Neural progenitor cell (in vitro differentiated cells): Measurements from ENCODE around the gene GALNT8. TPM values are rescaled to one million over a fixed set of nuclear protein-coding genes. Genes with fewer than 3 reads are reported as not detected.
"Not testable (repeated sequence)": the region's sequence is repeated elsewhere in the genome, so short reads cannot be mapped to it uniquely, and the experiment has no call there.

Experiments
- DNase-seq: peaks from one replicate; pipeline ENCODE4 v3.0.0-alpha.2; 2016; ENCODE audit warnings: low spot score
- H2AFZ ChIP-seq: fragments of 200-600 bp; sonication (generic); replicated peaks from 2 replicates; pipeline ENCODE4 v1.6.1; 2016; ENCODE audit warnings: antibody characterized with exemption
- H3F3A ChIP-seq: fragments of 200-600 bp; sonication (generic); 2 replicates; pipeline ENCODE4 v1.6.1; 2016; ENCODE audit warnings: antibody characterized with exemption, low read depth
- H3K27ac ChIP-seq: fragments of 200-600 bp; sonication (generic); 2 replicates; pipeline ENCODE4 v1.5.1; 2016; ENCODE audit warnings: mild to moderate bottlenecking
- H3K27me3 ChIP-seq: fragments of 200-600 bp; sonication (generic); 2 replicates; pipeline ENCODE4 v1.6.1; 2016; ENCODE audit warnings: mild to moderate bottlenecking, moderate library complexity
- H3K36me3 ChIP-seq: fragments of 200-600 bp; sonication (generic); 2 replicates; pipeline ENCODE4 v1.5.1; 2016
- H3K4me1 ChIP-seq: fragments of 200-600 bp; sonication (generic); 2 replicates; pipeline ENCODE4 v1.6.1; 2016; ENCODE audit warnings: mixed run types
- H3K4me2 ChIP-seq: fragments of 200-600 bp; sonication (generic); 2 replicates; pipeline ENCODE4 v1.6.1; 2016
- H3K4me3 ChIP-seq: fragments of 200-600 bp; sonication (generic); 2 replicates; pipeline ENCODE4 v1.5.1; 2016
- H3K79me2 ChIP-seq: fragments of 200-600 bp; sonication (generic); 2 replicates; pipeline ENCODE4 v1.6.1; 2016; ENCODE audit warnings: low read depth
- H3K9ac ChIP-seq: fragments of 200-600 bp; sonication (generic); 2 replicates; pipeline ENCODE4 v1.6.1; 2016
- H3K9me3 ChIP-seq: fragments of 200-600 bp; sonication (generic); 2 replicates; pipeline ENCODE4 v1.5.1; 2016; ENCODE audit warnings: low read depth
- H4K20me1 ChIP-seq: fragments of 200-600 bp; sonication (generic); 2 replicates; pipeline ENCODE4 v1.6.1; 2016; ENCODE audit warnings: low read depth
- H3K27ac Mint-ChIP-seq: 3 replicates; pipeline ENCODE4 v1.8.0; 2021; ENCODE audit warnings: mixed read lengths
- H3K27me3 Mint-ChIP-seq: 2 replicates; pipeline ENCODE4 v1.8.0; 2022; ENCODE audit warnings: low read depth, mild to moderate bottlenecking, inconsistent platforms, moderate library complexity, mixed read lengths; ENCODE audit not compliant: insufficient read depth
- H3K36me3 Mint-ChIP-seq: 3 replicates; pipeline ENCODE4 v1.8.0; 2021; ENCODE audit warnings: mixed read lengths
- H3K4me1 Mint-ChIP-seq: 3 replicates; pipeline ENCODE4 v1.8.0; 2021; ENCODE audit warnings: mixed read lengths
- H3K4me3 Mint-ChIP-seq: 3 replicates; pipeline ENCODE4 v1.8.0; 2021; ENCODE audit warnings: mild to moderate bottlenecking, moderate library complexity, mixed read lengths
- H3K9me3 Mint-ChIP-seq: 3 replicates; pipeline ENCODE4 v1.8.0; 2020; ENCODE audit warnings: mixed read lengths
- CTCF ChIP-seq: fragments of 200-600 bp; sonication (generic); IDR thresholded peaks from 2 replicates; pipeline ENCODE4 v1.5.1; 2017; ENCODE audit warnings: antibody characterized with exemption, mild to moderate bottlenecking
- EZH2 ChIP-seq: fragments of 200-600 bp; sonication (generic); IDR thresholded peaks from 2 replicates; pipeline ENCODE4 v1.6.1; 2017; ENCODE audit warnings: antibody characterized with exemption, mild to moderate bottlenecking, moderate library complexity
- EZH2phosphoT487 ChIP-seq: fragments of 200-600 bp; sonication (generic); IDR thresholded peaks from 2 replicates; pipeline ENCODE4 v1.6.1; 2017; ENCODE audit warnings: antibody characterized with exemption
- total RNA-seq: library from RNA; depleted of rRNA; stranded (reverse); fragments of >200 nt; gene quantifications from 2 replicates; pipeline ENCODE4 v1.2.3, GENCODE V29; 2015; ENCODE audit warnings: low replicate concordance

The GALNT8 gene
- total RNA-seq, 1 donor from 2014 or later: 2.6 TPM

GRCh38 chr12:4720637-4720995, 416 bp downstream of the GALNT8 start:
- peak overlapping the region; percentile 31 for H3K4me2 ChIP-seq
- H3K27me3 ChIP-seq: no peaks in the 10 kb centered on the region
- H3K9me3 Mint-ChIP-seq: peaks cover 2% of the 10 kb centered on the region
- no peak for DNase-seq
- no peak overlapping the region for H3K4me3 Mint-ChIP-seq
- H3K79me2 ChIP-seq: no peaks in the 10 kb centered on the region
- TF ChIP-seq EZH2: no peak
- TF ChIP-seq CTCF: no peak
- TF ChIP-seq EZH2phosphoT487: no peak
- peaks cover 3% of the 10 kb centered on the region for H3K27me3 Mint-ChIP-seq
- no peaks in the 10 kb centered on the region for H4K20me1 ChIP-seq
- no peaks in the 10 kb centered on the region for H3K36me3 ChIP-seq
- peaks cover 17% of the 10 kb centered on the region for H3K4me1 Mint-ChIP-seq
- H3K9me3 ChIP-seq: no peaks in the 10 kb centered on the region
- H3K9ac ChIP-seq: no peak overlapping the region
- peaks cover 6% of the 10 kb centered on the region for H3F3A ChIP-seq
- H2AFZ ChIP-seq: no peak overlapping the region
- peaks cover 9% of the 10 kb centered on the region for H3K36me3 Mint-ChIP-seq
- no peak overlapping the region for H3K27ac Mint-ChIP-seq
- no peak overlapping the region for H3K27ac ChIP-seq
- H3K4me3 ChIP-seq: no peak overlapping the region
- H3K4me1 ChIP-seq: peaks cover 23% of the 10 kb centered on the region

- not testable (repeated sequence) for H2AFZ ChIP-seq, H3K27ac ChIP-seq, H3K9ac ChIP-seq, H3K4me3 Mint-ChIP-seq, H3F3A ChIP-seq, H3K9me3 Mint-ChIP-seq, H3K4me3 ChIP-seq, DNase-seq, H4K20me1 ChIP-seq, H3K36me3 ChIP-seq, H3K9me3 ChIP-seq, H3K27me3 ChIP-seq, H3K27me3 Mint-ChIP-seq, H3K27ac Mint-ChIP-seq, H3K36me3 Mint-ChIP-seq, H3K79me2 ChIP-seq
- Histone ChIP-seq H3K4me1 (peaks cover 23% of the 10 kb centered on the region), H3K4me2 (peak overlapping the region; percentile 27)
- H3K4me1 Mint-ChIP-seq: peaks cover 17% of the 10 kb centered on the region
These were observed 1.4 kb downstream of the GALNT8 start for GRCh38 chr12:4721587-4721986.

- no peaks in the 10 kb centered on the region for H3K36me3 ChIP-seq
- peaks cover 23% of the 10 kb centered on the region for H3K4me1 ChIP-seq
- H3K27ac ChIP-seq: no peak overlapping the region
- Mint-ChIP-seq H3K4me1 (peaks cover 17% of the 10 kb centered on the region), H3K27me3 (peaks cover 3% of the 10 kb centered on the region), H3K36me3 (peaks cover 11% of the 10 kb centered on the region), H3K4me3 (no peak overlapping the region), H3K27ac (no peak overlapping the region), H3K9me3 (peaks cover 2% of the 10 kb centered on the region)
- no peak for DNase-seq
- no peak overlapping the region for H3K4me3 ChIP-seq
- no peak overlapping the region for H3K4me2 ChIP-seq
- no peaks in the 10 kb centered on the region for H3K79me2 ChIP-seq
- H3K9ac ChIP-seq: no peak overlapping the region
- TF ChIP-seq EZH2phosphoT487 (no peak), EZH2 (no peak), CTCF (no peak)
- no peaks in the 10 kb centered on the region for H4K20me1 ChIP-seq
- H3K27me3 ChIP-seq: no peaks in the 10 kb centered on the region
- H3K9me3 ChIP-seq: no peaks in the 10 kb centered on the region
- H3F3A ChIP-seq: peaks cover 6% of the 10 kb centered on the region
- H2AFZ ChIP-seq: no peak overlapping the region
These were observed 3.0 kb downstream of the GALNT8 start for GRCh38 chr12:4723226-4723625.

GRCh38 chr12:4725057-4725456, 4.9 kb downstream of the GALNT8 start:
- no peak overlapping the region for H3K4me3 Mint-ChIP-seq
- H3K4me1 Mint-ChIP-seq: peaks cover 11% of the 10 kb centered on the region
- peaks cover 2% of the 10 kb centered on the region for H3K9me3 Mint-ChIP-seq

More at GRCh38 chr12:4725057-4725456, 4.9 kb downstream of the GALNT8 start:
- Mint-ChIP-seq H3K27ac (no peak overlapping the region), H3K27me3 (peaks cover 2% of the 10 kb centered on the region), H3K36me3 (peaks cover 11% of the 10 kb centered on the region)
- Histone ChIP-seq H3K4me3 (no peak overlapping the region), H3K4me1 (peaks cover 19% of the 10 kb centered on the region), H3K9ac (no peak overlapping the region), H3K4me2 (no peak overlapping the region), H3K36me3 (no peaks in the 10 kb centered on the region), H3F3A (peaks cover 6% of the 10 kb centered on the region), H3K79me2 (no peaks in the 10 kb centered on the region), H3K27ac (no peak overlapping the region), H3K9me3 (no peaks in the 10 kb centered on the region), H2AFZ (no peak overlapping the region), H4K20me1 (no peaks in the 10 kb centered on the region), H3K27me3 (no peaks in the 10 kb centered on the region)
- DNase-seq: no peak
- TF ChIP-seq EZH2 (no peak), CTCF (no peak), EZH2phosphoT487 (no peak)
